Measurements from ENCODE around the gene NCR3LG1. TPM values are rescaled to one million over a fixed set of nuclear protein-coding genes. Genes with fewer than 3 reads are reported as not detected.

NCR3LG1 gene
- total RNA-seq, 6 donors from 2014 or later, result 3.6 to 7.6 (median 4.5) TPM

DNA sequence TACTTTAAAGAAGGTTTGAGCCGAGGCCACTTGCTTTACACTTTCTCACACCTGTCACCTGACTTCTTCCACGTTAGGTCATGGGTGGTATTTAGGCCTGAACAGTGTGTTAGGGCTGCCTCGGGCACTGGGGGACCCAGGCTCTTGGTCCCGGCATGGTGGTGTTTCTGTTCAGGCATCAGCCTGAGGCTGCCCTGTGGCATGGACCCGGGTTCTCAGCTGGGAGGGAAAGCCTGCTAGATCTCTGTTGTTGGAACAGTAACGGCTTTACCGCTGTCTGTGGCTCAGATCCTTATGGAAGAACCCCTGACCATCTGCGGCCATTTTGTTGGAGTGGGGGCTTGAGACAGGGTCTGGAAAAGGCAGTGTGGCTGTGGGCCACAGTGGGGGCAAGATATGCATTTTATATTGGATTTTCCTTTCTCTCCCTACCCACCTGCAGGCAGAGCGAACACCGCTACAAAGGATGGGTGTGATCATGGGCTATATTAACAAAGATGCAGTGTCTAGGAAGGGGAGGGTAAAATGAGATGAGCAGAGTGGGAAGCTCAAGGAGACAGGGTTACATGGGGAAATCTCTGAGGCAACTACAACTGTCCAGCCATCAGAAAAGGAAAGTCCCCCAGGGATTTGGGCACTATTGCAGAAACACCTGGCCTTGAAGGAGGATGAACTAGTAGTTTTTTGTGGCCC, 38.5 kb downstream of the NCR3LG1 start:
- 61 to 65% methylated on average over 8 to 10 of the region's 10 CpGs for WGBS, 2 donors
- Histone ChIP-seq H3K4me1 (peaks cover 4 to 39% (median 11%) of the 10 kb centered on the region in 4 donors), H3K36me3 (peaks cover 0 to 2% (median 0%) of the 10 kb centered on the region in 4 donors), H3K9me3 (no peaks in the 10 kb centered on the region), H3K27me3 (no peaks in the 10 kb centered on the region), H3K27ac (no peak overlapping the region), H3K4me3 (peak overlapping the region in 3 of 4 donors; percentile 61 to 69 (median 61))
- no peak for TF ChIP-seq POLR2AphosphoS5 (IDR thresholded peaks at IDR 0.05)
- TF ChIP-seq, protein P1, sequence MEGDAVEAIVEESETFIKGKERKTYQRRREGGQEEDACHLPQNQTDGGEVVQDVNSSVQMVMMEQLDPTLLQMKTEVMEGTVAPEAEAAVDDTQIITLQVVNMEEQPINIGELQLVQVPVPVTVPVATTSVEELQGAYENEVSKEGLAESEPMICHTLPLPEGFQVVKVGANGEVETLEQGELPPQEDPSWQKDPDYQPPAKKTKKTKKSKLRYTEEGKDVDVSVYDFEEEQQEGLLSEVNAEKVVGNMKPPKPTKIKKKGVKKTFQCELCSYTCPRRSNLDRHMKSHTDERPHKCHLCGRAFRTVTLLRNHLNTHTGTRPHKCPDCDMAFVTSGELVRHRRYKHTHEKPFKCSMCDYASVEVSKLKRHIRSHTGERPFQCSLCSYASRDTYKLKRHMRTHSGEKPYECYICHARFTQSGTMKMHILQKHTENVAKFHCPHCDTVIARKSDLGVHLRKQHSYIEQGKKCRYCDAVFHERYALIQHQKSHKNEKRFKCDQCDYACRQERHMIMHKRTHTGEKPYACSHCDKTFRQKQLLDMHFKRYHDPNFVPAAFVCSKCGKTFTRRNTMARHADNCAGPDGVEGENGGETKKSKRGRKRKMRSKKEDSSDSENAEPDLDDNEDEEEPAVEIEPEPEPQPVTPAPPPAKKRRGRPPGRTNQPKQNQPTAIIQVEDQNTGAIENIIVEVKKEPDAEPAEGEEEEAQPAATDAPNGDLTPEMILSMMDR (IDR thresholded peaks at IDR 0.05), result no peak
- no peak for TF ChIP-seq EP300 (IDR thresholded peaks at IDR 0.05)
- TF ChIP-seq POLR2A (IDR thresholded peaks at IDR 0.05), result no peak
- ATAC-seq (ENCODE audit: low FRiP score in 2 of 2) (no peak), DNase-seq (no peak)

DNA sequence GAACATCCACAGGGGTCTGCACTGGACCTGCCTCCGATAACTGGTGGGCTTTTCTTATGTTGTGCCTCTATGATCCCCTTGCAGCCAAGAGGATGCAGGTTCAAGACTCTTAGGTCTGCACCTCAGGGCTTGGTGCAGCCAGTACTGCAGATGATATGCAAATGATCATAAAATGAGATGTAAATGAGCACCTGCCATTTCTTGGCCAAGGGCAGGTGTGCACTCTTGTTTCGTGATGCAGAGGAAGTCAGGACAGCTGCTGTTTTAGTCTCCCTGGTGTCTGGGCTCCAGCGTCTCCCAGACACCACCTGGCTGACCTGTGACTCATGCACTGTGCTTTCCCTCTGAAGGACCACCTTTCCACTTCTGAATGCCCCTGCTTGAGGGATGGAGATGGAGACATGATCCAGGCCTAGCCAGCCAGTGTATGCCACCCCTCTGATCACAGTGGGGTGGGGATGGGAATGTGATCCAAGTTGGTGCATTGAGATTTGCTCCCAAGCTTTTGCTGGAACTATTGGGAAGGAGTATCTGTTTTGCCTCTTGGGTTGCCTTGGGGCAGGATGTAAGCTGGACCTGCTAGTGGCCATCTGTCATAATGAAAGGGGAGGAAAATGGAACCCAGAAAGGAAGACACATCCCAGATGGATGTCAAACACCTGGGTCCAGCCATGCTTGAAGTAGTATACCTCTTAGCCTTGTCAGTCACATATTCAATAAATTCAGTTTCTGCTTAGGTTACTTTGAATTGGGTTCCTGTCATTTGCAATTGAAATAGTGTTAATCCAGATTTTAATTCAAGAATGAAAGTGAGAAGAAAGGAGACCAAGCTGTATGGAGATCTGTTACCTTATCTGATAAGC, 40.1 kb downstream of the NCR3LG1 start:
- DNase-seq (no peak), ATAC-seq (ENCODE audit: low FRiP score in 2 of 2) (no peak)
- TF ChIP-seq POLR2A (IDR thresholded peaks at IDR 0.05) (no peak), EP300 (IDR thresholded peaks at IDR 0.05) (no peak), POLR2AphosphoS5 (IDR thresholded peaks at IDR 0.05) (no peak)
- TF ChIP-seq, protein P1 (IDR thresholded peaks at IDR 0.05), result no peak
- WGBS, 2 donors, result 89 to 100% methylated on average over 1 to 3 of the region's 3 CpGs
- H3K27ac ChIP-seq, result no peak overlapping the region
- no peak overlapping the region for H3K4me3 ChIP-seq
- no peaks in the 10 kb centered on the region for H3K9me3 ChIP-seq
- H3K27me3 ChIP-seq, result no peaks in the 10 kb centered on the region
- peaks cover 4 to 26% (median 11%) of the 10 kb centered on the region in 4 donors for H3K4me1 ChIP-seq
- H3K36me3 ChIP-seq, result peaks cover 0 to 6% (median 0%) of the 10 kb centered on the region in 4 donors

DNA sequence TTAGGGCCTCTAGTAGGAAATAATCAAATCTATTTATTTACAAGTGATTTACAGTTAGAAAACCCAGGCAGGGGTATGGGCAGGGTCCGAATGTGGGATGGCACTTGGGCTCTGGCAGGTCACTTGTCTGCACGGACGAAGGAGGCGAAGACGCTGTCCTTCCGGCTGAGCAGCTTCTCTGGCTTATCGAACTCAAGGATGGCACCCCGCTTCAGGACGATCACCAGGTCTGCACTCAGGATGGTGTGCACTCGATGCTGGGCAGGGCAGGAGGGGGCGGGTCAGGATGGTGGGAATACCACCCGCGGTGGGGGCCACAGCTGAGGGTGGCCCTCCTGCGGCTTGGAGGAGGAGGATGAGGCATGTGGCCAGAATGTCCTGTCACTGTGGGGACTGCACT, 41.3 kb downstream of the NCR3LG1 start:
- Histone ChIP-seq H3K4me1 (peaks cover 4 to 18% (median 11%) of the 10 kb centered on the region in 4 donors), H3K4me3 (no peak overlapping the region), H3K36me3 (peaks cover 0 to 6% (median 0%) of the 10 kb centered on the region in 4 donors), H3K27ac (no peak overlapping the region), H3K9me3 (no peaks in the 10 kb centered on the region), H3K27me3 (no peaks in the 10 kb centered on the region)
- ATAC-seq (ENCODE audit: low FRiP score in 2 of 2) (no peak), DNase-seq (no peak)
- 88 to 89% methylated on average over 14 of the region's 14 CpGs for WGBS, 2 donors
- no peak for TF ChIP-seq POLR2A (IDR thresholded peaks at IDR 0.05)
- TF ChIP-seq, protein P1 (IDR thresholded peaks at IDR 0.05), result no peak
- TF ChIP-seq EP300 (IDR thresholded peaks at IDR 0.05), result no peak
- no peak for TF ChIP-seq POLR2AphosphoS5 (IDR thresholded peaks at IDR 0.05)

DNA sequence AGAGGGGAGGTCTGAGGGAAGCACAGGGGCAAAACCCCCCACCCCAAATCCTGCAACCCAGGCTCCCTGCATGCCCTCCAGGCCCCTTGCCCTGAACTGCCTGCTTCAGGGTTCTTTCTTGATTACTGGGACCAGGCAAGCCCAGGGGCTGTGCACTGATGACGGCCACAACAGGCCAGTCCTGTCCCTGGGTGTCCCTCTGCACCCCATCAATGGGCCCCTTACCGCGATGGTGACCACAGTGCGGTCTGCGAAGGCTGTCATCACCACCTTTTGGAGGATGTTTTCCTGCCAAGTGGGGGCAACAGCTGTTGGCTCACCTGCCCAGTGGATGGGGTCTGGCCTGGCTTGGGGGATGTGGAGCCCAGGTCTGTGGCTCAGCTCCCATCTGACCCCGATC, 41.9 kb downstream of the NCR3LG1 start:
- peaks cover 0 to 6% (median 0%) of the 10 kb centered on the region in 4 donors for H3K36me3 ChIP-seq
- no peak overlapping the region for H3K27ac ChIP-seq
- TF ChIP-seq POLR2AphosphoS5 (IDR thresholded peaks at IDR 0.05), result no peak
- no peak for TF ChIP-seq POLR2A (IDR thresholded peaks at IDR 0.05)
- TF ChIP-seq, protein P1 (IDR thresholded peaks at IDR 0.05), result no peak
- TF ChIP-seq EP300 (IDR thresholded peaks at IDR 0.05), result no peak
- H3K9me3 ChIP-seq, result no peaks in the 10 kb centered on the region
- no peaks in the 10 kb centered on the region for H3K27me3 ChIP-seq
- ATAC-seq (ENCODE audit: low FRiP score in 2 of 2) (no peak), DNase-seq (no peak)
- H3K4me1 ChIP-seq, result peaks cover 4 to 14% (median 10%) of the 10 kb centered on the region in 4 donors
- H3K4me3 ChIP-seq, result no peak overlapping the region
- WGBS, 2 donors, result 88 to 90% methylated on average over 4 to 6 of the region's 6 CpGs
